Ishikawa (cell line): ENCODE measurements around the gene FAM53B.
A peak's percentile ranks its signal among the peaks of the same experiment; 100 is the strongest.

ENCODE experiments used
- CEBPB ChIP-seq: IDR thresholded peaks from 2 replicates; pipeline ENCODE4 v1.6.1; 2012
- CREB1 ChIP-seq: IDR thresholded peaks from 2 replicates; pipeline ENCODE4 v1.6.1; 2012; ENCODE audit warnings: low read depth
- EGR1 ChIP-seq: IDR thresholded peaks from 2 replicates; pipeline ENCODE4 v1.6.1; 2012
- EP300 ChIP-seq: IDR thresholded peaks from 2 replicates; pipeline ENCODE4 v1.6.1; 2012; ENCODE audit warnings: borderline replicate concordance
- FOXM1 ChIP-seq: IDR thresholded peaks from 2 replicates; pipeline ENCODE4 v1.6.1; 2012; ENCODE audit warnings: low read depth, borderline replicate concordance
- NFIC ChIP-seq: IDR thresholded peaks from 2 replicates; pipeline ENCODE4 v1.6.1; 2012
- RAD21 ChIP-seq: IDR thresholded peaks from 2 replicates; pipeline ENCODE4 v1.6.1; 2012; ENCODE audit warnings: low read depth
- TAF1 ChIP-seq: IDR thresholded peaks from 2 replicates; pipeline ENCODE4 v1.6.1; 2012; ENCODE audit warnings: low read depth, mild to moderate bottlenecking
- TCF12 ChIP-seq: IDR thresholded peaks from 2 replicates; pipeline ENCODE4 v1.6.1; 2012; ENCODE audit warnings: low read depth
- TEAD4 ChIP-seq: IDR thresholded peaks from 2 replicates; pipeline ENCODE4 v1.6.1; 2012
- YY1 ChIP-seq: IDR thresholded peaks from 2 replicates; pipeline ENCODE4 v1.6.1; 2012; ENCODE audit warnings: low read depth
- ZBTB7A ChIP-seq: IDR thresholded peaks from 2 replicates; pipeline ENCODE4 v1.6.1; 2012; ENCODE audit warnings: low read depth
- TF ChIP-seq, protein P1 (sequence below): IDR thresholded peaks from 2 replicates; pipeline ENCODE4 v1.6.1; 2012; ENCODE audit warnings: low read depth, mild to moderate bottlenecking
- TF ChIP-seq, protein P2 (sequence below): IDR thresholded peaks from 2 replicates; pipeline ENCODE4 v1.6.1; 2012
- TF ChIP-seq, protein P3 (sequence below): IDR thresholded peaks from 2 replicates; pipeline ENCODE4 v1.6.1; 2012

FAM53B gene, protein sequence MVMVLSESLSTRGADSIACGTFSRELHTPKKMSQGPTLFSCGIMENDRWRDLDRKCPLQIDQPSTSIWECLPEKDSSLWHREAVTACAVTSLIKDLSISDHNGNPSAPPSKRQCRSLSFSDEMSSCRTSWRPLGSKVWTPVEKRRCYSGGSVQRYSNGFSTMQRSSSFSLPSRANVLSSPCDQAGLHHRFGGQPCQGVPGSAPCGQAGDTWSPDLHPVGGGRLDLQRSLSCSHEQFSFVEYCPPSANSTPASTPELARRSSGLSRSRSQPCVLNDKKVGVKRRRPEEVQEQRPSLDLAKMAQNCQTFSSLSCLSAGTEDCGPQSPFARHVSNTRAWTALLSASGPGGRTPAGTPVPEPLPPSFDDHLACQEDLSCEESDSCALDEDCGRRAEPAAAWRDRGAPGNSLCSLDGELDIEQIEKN

DNA sequence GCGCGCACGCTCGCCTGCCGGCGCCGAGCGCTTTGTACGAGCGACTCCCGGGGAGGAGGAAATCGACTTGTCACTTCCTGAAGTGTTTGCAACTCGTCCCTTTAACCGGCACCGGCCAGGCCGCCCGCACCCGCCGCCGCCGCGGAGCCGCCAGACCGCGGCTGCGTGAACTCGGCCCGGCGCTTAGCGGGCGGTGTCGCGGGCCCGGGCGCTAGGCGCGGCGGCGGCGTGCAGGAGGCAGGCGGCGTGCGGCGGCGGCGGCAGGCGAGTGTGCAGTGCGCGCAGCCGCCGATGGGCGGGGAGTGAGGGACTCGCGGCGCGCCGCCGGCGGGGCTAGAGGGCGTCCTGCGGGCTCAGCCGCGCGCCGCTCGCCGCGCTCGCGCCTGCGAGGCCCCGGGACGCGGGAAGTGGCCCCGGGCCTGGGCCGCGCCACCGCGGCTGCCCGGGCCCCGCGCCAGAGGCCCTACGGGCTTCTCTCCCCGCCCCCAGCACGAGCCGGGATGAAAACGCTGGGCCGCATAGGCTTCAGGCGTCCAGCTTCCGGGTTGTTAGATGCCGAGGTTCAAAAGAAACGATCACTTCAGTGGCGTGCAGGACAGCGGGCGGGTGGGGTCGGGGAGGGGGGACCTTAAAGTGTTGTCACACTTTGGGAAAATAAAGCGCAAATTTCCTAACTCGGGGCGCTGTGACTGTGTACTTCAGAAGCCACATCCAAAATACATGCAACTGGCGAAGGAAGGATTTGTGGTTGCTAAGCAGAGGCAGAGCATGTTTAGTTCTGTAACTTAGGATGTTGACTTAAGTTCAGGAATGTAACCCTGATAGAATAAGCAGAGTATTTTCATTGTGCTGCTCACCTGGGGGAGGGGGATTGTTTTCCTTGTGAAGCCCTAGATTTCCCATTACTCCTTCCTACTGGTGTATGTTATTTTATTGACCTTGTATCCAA is at the start of gene FAM53B:
FAM53B (minus strand) TSS at position 277 of the 949 bp plus-strand sequence. CDS start 37,665 bp downstream, outside the sequence.
- TF ChIP-seq, protein P1, sequence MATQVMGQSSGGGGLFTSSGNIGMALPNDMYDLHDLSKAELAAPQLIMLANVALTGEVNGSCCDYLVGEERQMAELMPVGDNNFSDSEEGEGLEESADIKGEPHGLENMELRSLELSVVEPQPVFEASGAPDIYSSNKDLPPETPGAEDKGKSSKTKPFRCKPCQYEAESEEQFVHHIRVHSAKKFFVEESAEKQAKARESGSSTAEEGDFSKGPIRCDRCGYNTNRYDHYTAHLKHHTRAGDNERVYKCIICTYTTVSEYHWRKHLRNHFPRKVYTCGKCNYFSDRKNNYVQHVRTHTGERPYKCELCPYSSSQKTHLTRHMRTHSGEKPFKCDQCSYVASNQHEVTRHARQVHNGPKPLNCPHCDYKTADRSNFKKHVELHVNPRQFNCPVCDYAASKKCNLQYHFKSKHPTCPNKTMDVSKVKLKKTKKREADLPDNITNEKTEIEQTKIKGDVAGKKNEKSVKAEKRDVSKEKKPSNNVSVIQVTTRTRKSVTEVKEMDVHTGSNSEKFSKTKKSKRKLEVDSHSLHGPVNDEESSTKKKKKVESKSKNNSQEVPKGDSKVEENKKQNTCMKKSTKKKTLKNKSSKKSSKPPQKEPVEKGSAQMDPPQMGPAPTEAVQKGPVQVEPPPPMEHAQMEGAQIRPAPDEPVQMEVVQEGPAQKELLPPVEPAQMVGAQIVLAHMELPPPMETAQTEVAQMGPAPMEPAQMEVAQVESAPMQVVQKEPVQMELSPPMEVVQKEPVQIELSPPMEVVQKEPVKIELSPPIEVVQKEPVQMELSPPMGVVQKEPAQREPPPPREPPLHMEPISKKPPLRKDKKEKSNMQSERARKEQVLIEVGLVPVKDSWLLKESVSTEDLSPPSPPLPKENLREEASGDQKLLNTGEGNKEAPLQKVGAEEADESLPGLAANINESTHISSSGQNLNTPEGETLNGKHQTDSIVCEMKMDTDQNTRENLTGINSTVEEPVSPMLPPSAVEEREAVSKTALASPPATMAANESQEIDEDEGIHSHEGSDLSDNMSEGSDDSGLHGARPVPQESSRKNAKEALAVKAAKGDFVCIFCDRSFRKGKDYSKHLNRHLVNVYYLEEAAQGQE = no peak; the same call in 1 of the 2 replicates
- no peak for TF ChIP-seq NFIC
- no peak for TF ChIP-seq RAD21
- TF ChIP-seq, protein P2, sequence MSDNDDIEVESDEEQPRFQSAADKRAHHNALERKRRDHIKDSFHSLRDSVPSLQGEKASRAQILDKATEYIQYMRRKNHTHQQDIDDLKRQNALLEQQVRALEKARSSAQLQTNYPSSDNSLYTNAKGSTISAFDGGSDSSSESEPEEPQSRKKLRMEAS = no peak
- no peak for TF ChIP-seq CEBPB
- no peak for TF ChIP-seq FOXM1
- TF ChIP-seq EGR1 = no peak
- TF ChIP-seq, protein P3, sequence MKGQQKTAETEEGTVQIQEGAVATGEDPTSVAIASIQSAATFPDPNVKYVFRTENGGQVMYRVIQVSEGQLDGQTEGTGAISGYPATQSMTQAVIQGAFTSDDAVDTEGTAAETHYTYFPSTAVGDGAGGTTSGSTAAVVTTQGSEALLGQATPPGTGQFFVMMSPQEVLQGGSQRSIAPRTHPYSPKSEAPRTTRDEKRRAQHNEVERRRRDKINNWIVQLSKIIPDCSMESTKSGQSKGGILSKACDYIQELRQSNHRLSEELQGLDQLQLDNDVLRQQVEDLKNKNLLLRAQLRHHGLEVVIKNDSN = no peak
- TF ChIP-seq TEAD4 = no peak
- TF ChIP-seq TCF12 = no peak
- TF ChIP-seq TAF1 = no peak
- no peak for TF ChIP-seq YY1
- TF ChIP-seq EP300 = no peak
- no peak for TF ChIP-seq ZBTB7A
- no peak for TF ChIP-seq CREB1

DNA sequence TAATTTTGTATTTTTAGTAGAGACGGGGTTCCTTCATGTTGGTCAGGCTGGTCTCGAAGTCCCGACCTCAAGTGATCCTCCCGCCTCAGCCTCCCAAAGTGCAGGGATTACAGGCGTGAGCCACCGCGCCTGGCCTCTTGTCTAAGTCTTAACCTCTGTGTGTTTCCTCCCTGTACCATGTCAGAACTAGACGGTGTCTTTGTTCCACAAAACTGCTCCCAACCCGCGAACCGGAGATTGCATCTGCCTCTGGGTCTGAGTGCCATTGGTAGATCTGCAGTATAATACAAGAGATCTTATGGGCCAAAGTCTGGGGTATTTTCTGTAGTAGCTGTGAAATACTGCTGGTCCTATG is 48.8 kb upstream of the FAM53B start:
- TF ChIP-seq CEBPB (no peak), ZBTB7A (no peak), NFIC (no peak), CREB1 (no peak), FOXM1 (no peak), TEAD4 (no peak), TAF1 (no peak), RAD21 (no peak), YY1 (no peak), EP300 (no peak), TCF12 (no peak)
- TF ChIP-seq, protein P1 = no peak
- TF ChIP-seq, protein P2 = no peak

DNA sequence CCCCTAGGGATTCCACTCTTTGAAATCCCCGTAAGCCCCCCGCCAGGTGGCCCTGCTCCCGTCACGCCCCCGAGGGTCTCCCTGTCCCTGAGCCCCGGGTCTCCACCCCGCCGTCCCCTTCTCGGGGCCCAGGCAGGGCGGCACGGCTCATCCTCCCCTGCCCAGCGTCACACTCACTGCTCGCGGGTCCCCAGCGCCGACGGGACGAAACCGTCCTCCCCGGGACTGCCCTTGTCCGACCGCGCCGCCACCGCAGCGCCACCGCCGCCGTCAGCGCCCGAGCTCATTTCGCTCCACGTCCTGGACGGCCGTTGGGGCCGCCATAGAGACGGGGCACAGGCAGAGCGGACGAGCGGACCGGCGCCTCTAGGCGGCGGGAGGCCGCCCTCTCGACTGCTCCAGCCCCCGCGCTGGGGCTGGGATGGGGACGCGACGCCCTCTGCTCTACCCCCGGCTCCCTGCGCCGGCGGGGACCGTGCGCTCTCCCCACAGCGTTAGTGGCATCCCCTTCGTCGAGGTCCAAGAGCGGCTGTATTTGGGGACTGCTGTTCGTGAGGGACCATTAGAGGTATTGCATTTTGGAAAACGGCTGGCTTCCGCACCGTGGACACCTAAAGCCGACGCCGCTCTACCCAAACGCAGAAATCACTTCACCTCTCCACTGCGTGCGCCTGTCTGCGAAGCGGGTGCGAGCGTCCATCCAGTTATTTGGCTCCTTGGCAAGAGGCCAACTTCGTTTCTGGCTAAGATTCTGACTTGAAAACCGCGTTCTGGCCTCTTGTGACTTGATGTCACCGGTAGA is 47.6 kb upstream of the FAM53B start, which contains the start of gene EEF1AKMT2:
EEF1AKMT2 (minus strand) TSS at position 341 of the 802 bp plus-strand sequence; CDS start at position 287, 54 bp downstream.
- TF ChIP-seq, protein P1 = peak; percentile 37; the same call in 1 of the 2 replicates
- TF ChIP-seq RAD21 (no peak), TEAD4 (peak; percentile 43; the same call in 1 of the 2 replicates), EGR1 (peak; percentile 77), ZBTB7A (peak; percentile 100), CREB1 (0 out of 2 replicates have a peak, but pooled peaks have one; percentile 25), YY1 (peak; percentile 90), FOXM1 (no peak), NFIC (peak; percentile 94), EP300 (no peak; the same call in 1 of the 2 replicates), TAF1 (peak; percentile 100), CEBPB (no peak; the same call in 1 of the 2 replicates), TCF12 (peak; percentile 64)
- TF ChIP-seq, protein P3 = no peak
- TF ChIP-seq, protein P2 = peak; percentile 89
